T-helper 22 cell (primary cell): ENCODE data around the gene PROK1.

Source experiments
- DNase-seq: peaks from one replicate; pipeline ENCODE4 v3.0.0-alpha.2; 2020; ENCODE audit warnings: low read depth

Gene PROK1

GRCh38 chr1:110488867-110489266, 37.9 kb downstream of the PROK1 start:
- no peak for DNase-seq

GRCh38 chr1:110489406-110489805, 38.5 kb downstream of the PROK1 start:
- DNase-seq: no peak

- DNase-seq: no peak
These were observed 39.1 kb downstream of the PROK1 start for GRCh38 chr1:110489973-110490542.

GRCh38 chr1:110490791-110491451, 40.0 kb downstream of the PROK1 start:
- DNase-seq: no peak

- no peak for DNase-seq
These were observed 41.6 kb downstream of the PROK1 start for GRCh38 chr1:110492573-110492972.

- no peak for DNase-seq
These were observed 42.2 kb downstream of the PROK1 start for GRCh38 chr1:110493059-110493699.

- DNase-seq: no peak
These were observed 43.1 kb downstream of the PROK1 start for GRCh38 chr1:110494036-110494435.

GRCh38 chr1:110494522-110495406, 43.8 kb downstream of the PROK1 start:
- no peak for DNase-seq

- peak; percentile 26 for DNase-seq
These were observed 45.1 kb downstream of the PROK1 start for GRCh38 chr1:110495926-110496600.

- no peak for DNase-seq
These were observed 47.3 kb downstream of the PROK1 start for GRCh38 chr1:110498270-110498669.

GRCh38 chr1:110501488-110502132, 50.7 kb downstream of the PROK1 start:
- DNase-seq: no peak

- no peak for DNase-seq
These were observed 51.6 kb downstream of the PROK1 start for GRCh38 chr1:110502402-110503151.

GRCh38 chr1:110503471-110503870, 52.5 kb downstream of the PROK1 start:
- DNase-seq: no peak

GRCh38 chr1:110504226-110504625, 53.3 kb downstream of the PROK1 start:
- DNase-seq: no peak

GRCh38 chr1:110505596-110505995, 54.6 kb downstream of the PROK1 start:
- DNase-seq: no peak

GRCh38 chr1:110506541-110506940, 55.6 kb downstream of the PROK1 start:
- DNase-seq: no peak
